COR-L47 (cell line): ENCODE measurements around the gene DPP9.
"Not testable (repeated sequence)": the region's sequence is repeated elsewhere in the genome, so short reads cannot be mapped to it uniquely, and the experiment has no call there.

Source experiments
- DNase-seq: peaks from one replicate; lab custom pipeline; 2025; lab: John Stamatoyannopoulos, UW

Gene DPP9

DNA sequence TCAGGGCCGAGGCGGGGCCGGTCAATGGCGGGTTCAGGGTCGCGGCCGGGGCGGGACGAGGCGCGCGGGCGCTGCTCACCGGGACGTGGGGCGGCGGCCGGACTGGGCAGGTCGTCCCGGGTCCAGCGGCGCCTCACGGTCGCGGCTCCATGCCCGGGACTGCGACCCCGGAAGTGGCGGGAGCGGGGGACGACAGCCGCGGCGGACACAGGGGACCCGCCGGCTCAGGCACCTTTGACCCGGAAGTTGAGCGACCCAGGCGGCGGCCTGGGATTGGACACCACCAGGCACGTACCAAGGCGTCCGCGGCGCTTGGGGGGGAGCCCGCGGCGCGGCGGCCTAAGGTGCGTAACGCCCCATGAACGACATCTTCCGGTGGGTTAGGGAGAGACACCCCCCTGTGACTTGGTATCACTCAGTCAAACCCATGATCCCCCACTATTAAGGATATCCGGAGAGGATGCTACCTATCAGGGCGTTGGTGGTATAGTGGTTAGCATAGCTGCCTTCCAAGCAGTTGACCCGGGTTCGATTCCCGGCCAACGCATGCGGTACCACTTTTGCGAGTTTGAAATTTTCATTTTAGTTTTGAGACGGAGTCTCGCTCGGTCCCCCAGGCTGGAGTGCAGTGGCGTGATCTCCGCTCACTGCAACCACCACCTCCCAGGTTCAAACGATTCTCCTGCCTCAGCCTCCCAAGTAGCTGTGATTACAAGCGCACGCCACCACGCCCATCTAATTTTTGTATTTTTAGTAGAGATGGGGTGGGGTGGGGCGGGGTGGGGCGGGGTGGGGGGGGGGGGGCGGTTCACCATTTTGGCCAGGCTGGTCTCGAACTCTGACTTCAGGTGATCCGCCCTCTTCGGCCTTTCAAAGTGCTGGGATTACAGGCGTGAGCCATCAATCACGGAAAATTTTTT, at the start of gene DPP9:
TSS of gene DPP9 (minus strand) at position 248 of the 920 bp plus-strand sequence. CDS start 3,936 bp downstream, outside the sequence.
- peak; percentile 97 for DNase-seq

DNA sequence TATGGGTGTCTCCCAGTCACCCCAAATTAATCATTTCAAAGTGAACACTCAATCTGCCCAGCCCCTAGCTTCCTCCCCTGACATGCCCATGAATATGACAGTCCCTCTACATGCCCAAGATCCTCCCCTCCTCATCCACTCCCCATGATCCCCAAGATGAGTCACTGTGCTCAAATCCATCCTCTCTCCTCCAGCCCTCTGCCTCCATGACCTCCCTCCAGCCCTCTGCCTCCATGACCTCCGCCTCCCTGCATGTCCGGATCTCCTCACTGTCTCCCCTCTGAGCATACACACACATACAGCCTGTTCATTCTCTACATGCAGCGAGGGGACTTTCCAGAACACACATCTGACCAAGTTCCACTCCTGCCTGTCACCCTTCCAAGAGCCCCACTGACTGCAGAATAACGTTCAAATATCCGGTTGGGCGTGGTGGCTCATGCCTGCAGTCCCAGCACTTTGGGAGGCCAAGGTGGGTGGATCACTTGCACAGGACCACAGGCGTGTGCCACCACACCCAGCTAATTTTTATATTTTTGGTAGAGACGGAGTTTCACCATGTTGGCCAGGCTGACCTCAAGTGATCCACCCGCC, 49.5 kb upstream of the DPP9 start:
- DNase-seq = no peak

DNA sequence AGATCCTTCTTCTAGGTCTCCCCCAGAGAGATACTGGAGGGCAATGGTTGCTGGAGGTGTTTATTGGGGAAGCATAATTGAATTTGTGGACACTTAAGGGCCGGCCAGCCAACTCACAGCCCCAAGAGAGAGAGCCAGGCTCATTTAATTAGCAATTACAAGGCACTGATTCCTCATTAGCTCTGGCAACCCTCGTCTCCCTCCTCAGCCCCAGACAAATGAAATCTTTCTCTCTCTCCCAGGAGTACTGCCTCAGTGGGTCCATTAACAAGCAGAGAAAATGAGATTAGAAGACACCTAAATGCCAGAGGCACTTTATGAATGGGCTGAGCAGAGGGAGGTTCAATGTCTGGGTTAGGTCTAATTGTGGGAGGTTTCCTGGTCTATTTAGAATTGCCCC, 48.9 kb upstream of the DPP9 start:
- no peak for DNase-seq

DNA sequence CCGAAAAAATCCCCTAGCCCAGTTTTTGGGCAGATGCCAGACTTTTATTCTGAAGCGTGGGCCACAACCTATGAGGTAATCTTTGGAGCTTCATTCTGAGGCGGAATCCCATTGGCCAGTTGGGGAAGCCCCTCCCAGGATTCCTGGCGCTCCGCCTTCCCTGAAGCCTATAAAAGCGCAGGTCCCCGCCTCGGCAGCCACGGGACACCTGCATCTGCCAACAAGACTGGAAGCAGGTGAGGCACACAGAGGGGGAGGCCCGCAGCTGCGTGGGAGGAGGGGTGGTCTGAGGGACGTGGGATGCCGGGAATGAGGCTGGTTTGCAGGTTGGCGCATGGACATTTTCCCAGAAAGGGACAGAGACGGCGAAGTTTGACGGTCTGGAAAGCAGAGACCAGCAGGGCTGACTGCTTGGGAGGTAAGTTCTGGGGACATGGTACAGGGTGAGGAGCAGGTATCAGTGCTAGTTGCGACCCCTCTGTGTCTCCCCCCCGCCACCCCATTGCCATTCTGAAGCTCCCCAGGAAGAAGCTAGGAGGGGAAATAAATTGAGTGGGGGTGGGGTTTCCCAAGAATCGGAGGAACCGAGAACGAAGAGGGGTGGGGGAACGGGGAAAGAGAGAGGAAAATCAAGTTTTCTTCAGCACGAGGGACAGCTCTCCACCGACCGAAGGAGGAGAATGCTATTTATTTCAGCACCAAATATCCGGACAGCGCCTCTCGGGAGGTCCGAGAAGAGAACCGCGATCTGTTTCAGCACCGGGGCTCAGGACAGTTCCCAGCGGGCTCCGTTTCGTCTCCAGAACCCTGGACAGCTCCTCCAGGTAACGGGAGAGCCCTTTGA, 45.5 kb upstream of the DPP9 start:
- peak; percentile 96 for DNase-seq

DNA sequence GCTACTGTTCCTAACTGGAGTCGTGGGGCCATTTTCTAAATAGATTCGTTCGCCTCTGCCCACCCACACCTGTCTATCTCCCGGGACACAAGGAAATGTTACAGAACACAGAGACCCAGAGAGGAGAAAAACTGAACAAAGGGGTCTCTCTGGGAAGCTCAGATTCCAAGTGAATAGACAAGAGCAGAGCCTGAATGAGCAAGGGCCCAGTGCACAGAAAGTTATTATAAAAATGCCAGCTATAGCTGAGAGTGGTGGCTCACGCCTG, 40.7 kb upstream of the DPP9 start:
- no peak for DNase-seq

DNA sequence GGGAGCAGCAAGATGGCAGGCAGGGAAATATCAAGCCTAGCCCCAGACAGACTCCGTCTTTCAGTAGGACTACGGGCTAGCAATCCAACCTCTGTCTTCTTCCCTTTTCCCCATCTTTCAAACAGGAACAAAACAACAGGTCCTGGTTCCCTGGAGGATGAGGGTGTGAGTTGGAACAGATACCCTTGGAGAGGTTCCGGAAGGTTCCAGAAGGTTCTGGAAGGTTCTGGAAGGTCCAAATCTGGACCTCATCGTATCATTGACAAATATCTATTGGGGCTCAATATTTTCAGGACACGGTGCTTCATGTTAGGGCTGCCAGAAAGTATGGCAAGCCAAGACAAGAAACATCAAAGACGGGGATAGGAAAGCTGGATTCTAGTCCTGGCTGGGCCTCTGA, 39.4 kb upstream of the DPP9 start:
- no peak for DNase-seq

DNA sequence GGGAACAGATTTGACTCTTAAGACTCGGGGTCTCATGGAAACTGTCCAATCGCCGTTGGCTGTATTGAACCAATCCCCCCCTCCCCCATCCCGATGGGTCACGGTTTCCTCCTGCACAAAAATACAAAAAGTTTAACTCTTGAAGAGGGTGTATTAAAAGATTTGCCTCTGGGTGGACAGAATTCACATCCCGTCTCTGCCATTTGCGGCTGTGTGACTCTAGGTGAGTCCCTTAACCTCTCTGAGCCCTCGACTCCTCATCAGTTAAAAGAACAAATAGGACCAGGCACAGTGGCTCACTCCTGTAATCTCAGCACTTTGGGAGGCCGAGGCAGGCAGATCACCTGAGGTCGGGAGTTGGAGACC, 36.6 kb upstream of the DPP9 start:
- no peak for DNase-seq

DNA sequence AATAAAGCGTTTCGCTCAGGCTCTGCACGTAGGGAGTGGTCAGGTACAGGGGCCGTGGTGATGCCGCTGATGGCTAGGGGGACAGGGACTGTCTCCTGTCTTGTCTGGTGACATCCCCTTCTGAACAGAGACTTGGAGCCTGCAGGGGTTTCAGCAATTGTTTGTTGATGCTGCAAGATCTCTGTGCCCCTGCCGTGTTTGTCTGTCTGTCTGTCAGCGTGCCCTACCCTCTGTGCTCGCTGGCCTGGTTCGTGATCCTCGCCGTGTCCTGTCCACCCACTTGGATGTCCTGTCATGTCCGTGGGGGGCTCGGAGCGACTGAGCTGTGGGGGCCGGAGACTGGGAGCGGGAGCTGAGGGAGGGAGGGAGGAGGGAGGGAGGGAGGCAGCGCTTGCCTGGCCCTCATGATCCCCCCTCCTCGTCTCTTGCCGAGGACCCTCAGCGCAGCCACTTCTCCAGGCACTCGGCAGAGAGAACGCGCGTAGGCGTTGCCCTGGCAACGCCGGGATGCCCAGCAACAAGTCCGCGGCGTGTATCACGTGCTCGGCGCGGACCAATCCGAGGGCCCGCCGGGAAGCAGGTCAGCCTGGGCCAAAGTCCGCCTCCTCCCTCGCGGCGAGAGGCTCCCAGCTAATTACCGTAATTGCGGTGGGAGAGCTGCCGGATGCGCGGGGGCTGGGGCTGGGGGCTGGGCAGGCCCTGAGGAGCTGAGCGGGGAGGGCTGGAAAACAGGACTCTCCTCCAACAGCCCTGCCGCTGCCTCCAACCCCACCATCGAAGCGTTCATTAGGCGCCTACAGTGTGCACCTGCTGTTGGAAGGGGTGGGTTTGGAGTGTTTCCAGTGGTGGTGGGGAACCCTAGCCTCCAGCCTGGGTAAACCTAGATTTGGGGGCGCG, 36.0 kb upstream of the DPP9 start:
- peak; percentile 96 for DNase-seq

DNA sequence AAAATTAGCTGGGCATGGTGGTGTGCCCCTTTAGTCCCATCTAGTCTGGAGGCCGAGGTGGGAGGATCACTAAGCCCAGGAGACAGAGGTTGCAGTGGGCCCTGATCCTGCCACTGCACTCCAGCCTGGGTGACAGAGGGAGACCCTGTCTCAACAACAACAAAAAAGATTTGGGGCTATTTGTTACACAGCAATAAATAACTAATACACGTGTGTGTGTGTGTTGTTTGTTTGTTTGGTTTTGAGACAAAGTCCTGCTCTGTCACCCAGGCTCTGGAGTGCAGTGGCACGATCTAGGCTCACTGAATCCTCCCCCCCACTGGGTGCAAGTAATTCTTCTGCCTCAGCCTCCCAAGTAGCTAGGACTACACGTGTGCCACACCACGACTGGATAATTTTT, 35.0 kb upstream of the DPP9 start:
- DNase-seq = no peak

DNA sequence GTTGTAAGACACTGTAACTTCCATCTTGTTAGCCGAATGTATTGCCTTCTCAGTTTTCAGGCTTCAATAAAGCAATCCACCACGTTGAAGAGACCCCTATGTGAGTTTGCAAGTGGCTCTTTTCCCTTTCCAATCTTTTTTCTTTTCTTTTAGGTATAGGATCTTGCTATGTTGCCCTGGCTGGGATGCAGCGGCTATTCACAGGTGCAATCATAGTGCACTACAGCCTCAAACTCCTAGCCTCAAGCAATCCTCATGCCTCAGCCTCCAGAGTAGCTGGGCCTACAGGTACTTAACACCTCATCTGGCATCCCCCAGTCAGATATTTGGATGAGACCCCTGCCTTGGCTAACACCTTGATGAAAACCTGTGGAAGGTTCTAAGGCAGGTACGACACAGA, 34.4 kb upstream of the DPP9 start:
- DNase-seq = no peak

DNA sequence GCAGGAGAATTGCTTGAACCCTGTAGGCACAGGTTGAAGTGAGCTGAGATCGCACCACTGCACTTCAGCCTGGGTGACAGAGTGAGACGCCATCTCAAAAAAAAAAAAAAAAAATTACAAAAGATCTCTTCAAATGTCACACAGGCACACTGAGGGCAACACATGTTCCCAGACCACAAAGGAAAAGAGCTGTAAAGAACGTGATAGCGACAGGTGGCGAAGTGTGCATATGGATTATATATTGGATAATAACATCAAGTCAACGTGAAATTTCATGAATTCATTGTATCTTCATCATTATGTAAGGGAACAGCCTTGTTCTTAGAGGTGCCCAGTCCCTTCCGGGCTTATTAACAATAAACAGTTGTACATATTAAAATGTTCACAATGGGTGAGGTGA, 31.8 kb upstream of the DPP9 start:
- no peak for DNase-seq

DNA sequence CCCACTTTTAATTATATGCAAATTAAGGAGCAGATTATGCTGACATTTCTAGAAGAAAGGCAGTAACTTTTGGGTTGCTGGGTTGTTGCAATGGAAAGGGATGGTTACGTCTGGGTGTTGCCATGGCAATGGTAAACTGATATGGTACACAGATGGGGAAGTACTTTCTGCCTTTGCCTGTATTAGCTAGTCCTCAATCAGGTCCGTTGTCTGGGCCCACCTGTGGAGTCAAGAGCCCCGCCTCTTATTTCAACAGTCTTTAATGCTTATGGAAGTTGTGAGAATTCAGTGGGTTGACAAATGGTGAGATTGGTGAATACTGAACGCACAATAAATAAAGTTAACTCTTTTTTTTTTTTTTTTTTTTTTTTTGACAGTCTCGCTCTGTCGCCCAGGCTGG, 30.6 kb upstream of the DPP9 start:
- DNase-seq = no peak

DNA sequence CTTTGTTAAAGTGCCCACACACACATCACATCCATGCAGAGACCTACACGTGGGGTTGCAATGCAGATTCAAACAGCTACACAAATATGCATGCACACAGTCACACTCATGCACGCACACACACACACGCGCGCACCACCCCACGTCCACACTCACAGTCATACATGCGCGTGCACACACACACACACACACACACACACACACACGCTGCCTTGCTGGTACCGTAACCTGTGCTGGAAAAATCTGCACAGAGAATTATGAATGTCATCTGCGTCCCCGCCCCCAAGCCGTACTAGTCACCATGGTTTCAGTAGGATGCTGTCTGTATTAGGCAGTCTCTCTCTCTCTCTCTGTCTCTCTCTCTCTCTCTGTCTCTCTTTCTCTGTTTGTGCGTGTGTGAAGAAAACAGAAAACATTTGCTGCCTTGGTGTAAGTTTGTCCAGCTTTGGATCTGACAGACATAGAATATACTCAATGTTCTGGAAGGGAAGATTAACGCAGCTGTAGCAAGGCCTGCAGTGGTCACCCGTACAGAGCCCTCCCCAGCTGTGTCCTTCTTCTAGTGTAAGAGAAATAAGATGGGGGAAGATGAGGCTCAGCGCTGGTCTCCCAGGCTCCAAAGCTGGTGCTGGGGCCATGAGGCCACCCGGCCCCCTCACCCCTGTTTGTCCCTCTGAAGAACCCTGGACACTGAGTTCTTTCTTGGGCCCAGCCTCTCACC, 26.4 kb upstream of the DPP9 start:
- DNase-seq = no peak

DNA sequence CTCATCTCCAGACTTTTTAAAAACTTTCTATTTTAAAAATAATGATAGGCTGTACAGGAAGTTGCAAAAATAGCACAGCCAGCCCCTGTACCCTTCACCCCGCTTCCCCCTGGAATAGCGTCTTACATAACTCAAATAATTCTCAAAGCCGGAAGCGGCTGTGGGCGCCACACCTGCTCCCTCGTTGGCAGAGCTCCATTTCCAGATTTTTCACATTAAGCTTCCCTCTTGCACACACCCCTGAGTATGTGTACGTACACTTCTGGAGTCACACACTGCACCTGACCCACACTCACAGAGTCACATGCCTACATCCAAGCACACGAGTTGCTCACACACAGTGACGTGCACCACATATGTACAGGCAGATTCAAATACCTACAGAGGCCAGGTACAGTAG, 24.9 kb upstream of the DPP9 start:
- peak; percentile 38 for DNase-seq

DNA sequence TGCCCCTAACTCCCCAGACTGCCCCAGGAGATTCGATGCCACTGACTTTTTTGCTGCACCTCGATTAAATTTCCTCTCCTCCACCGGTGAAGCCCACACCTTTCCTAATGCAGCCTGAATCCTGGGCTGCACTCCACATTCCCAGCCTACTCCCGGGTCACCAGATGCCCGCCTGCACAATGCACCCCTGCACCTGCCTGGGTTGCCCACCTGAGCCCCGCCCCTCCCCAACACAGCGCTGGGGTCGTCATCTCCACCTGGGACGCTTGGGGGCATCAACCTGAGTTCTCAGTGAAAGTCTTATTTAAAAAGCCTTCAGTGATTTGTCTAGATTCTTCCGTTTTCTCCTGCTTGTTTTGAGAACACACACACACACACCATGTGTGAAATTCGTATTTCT, 24.5 kb upstream of the DPP9 start:
- no peak for DNase-seq

DNA sequence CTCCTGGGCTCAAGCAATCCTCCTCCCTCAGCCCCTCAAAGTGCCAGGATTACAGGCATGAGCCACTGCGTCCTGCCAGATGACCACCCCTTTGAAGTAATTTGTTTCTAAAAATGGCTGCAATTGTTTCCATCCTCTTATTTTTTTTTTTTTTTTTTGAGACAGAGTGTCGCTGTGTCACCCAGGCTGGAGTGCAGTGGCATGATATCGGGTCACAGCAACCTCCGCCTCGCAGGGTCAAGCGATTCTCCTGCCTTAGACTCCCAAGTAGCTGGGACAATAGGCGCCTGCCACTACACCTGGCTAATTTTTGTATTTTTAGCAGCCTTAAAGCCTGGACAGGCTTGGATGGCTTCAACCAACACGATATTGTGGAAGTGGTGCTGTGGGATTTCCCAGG, 22.3 kb upstream of the DPP9 start:
- DNase-seq = no peak

DNA sequence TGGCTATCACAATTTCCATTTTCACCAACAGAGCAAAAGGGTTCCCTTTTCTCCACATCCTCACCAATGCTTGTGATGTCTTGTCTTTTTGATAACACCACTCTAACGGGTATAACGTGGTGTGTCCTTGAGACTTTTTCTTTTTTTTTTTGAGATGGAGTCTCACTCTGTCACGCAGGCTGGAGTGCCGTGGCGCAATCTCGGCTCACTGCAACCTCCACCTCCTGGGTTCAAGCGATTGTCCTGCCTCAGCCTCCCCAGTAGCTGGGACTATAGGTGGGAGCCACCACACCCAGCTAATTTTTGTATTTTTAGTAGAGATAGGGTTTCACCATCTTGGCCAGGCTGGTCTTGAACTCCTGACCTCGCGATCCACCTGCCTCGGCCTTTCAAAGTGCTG, 21.5 kb upstream of the DPP9 start:
- not testable (repeated sequence) for DNase-seq

DNA sequence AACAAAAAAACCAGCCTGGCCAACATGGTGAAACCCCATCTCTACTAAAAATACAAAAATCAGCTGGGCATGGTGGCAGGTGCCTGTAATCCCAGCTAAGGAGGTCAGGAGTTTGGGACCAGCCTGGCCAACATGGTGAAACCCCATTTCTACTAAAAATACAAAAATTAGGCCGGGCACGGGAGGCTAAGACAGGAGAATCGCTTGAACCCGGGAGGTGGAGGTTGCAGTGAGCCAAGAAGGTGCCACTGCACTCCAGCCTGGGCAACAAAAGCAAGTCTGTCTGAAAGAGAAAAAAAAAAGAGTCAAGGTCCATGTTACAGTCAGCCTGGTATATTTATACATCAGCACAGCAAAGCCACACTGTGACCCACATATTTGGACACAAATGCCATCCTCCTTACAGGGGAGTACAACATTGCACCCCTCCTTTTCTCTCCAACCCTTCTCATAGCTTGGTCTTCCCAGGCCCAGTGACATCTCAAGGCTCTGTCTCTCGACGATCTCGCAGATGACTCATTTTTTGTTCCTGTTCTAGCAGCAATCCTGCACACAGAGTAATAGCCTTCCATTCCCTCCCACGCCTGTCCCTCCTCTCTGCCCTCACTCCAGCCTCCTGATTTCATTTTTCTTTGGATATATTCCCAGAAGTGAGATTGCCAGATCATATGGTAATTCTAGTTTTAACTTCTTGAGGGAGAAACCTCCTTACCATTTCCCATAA, 21.0 kb upstream of the DPP9 start:
- DNase-seq = no peak

DNA sequence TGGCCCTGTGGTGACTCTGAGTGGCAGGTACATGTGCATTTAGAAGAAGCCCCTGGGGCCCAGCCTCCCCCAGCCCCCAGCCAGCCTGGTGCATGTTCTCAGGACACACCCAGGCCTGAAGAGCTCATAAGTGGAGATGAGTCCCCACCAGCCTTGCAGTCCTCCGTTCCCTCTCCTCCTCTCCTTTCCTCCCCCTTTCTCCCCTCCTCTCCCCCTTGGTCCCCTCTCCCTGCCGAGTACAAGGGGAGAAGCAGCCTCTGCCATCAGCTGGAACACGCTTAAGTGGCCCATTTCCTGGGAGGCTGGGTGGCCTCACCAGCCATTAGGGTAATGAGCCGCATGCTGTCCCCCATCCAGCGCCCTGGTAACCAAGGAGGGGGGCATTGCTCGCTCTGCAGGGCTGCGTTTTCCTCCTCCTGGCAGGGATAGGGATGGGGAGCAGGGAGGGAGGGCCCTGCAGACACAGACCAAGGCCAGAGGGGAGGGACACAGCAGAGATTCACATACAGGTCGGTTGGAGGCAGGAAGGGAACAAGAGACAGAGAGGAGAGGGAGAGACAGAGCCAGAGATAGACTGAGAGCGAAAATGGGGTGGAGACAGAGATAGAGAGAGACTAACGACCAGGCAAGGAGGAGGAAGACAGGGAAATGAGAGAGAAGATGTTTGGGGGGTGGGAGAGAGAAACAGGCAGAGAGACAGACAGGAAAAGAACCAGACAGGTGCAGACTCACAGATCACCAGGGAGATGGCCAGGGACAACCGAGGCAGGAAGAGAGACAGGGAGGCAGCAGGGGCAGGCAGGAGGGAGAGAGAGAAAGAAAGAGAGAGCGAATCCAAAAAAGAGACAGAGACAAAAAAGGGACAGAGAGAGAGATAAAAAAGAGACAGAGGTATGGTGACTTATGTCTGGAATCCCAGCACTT, 19.3 kb upstream of the DPP9 start:
- DNase-seq = peak; percentile 94

DNA sequence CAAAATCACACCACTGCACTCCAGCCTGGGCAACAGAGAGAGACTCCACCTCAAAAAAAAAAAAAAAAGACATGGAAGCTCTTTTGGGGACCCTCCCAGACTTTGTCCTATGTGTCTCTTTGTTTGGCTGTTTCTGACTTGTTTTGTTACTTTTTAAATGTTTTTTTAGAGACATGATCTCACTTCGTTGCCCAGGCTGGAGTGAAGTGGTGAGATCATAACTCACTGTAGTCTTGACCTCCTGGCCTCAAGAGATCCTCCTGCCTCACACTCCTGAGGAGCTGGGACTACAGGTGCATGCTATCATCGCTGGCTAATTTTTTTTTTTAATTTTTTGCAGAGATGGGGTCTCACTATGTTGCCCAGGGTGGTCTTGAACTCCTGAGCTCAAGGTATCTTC, 16.4 kb upstream of the DPP9 start:
- no peak for DNase-seq
